Measurements from ENCODE around the gene PIGX.

- TF ChIP-seq, protein P1, sequence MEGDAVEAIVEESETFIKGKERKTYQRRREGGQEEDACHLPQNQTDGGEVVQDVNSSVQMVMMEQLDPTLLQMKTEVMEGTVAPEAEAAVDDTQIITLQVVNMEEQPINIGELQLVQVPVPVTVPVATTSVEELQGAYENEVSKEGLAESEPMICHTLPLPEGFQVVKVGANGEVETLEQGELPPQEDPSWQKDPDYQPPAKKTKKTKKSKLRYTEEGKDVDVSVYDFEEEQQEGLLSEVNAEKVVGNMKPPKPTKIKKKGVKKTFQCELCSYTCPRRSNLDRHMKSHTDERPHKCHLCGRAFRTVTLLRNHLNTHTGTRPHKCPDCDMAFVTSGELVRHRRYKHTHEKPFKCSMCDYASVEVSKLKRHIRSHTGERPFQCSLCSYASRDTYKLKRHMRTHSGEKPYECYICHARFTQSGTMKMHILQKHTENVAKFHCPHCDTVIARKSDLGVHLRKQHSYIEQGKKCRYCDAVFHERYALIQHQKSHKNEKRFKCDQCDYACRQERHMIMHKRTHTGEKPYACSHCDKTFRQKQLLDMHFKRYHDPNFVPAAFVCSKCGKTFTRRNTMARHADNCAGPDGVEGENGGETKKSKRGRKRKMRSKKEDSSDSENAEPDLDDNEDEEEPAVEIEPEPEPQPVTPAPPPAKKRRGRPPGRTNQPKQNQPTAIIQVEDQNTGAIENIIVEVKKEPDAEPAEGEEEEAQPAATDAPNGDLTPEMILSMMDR (IDR thresholded peaks at IDR 0.05) = no peak
- TF ChIP-seq POLR2A (IDR thresholded peaks at IDR 0.05) = no peak
Observed at GRCh38 chr3:196772102-196772501, 59.9 kb downstream of the PIGX start.

Data from right lobe of liver (tissue), 4 donors.